Endodermal cell (in vitro differentiated cells): ENCODE results near the gene SLC25A38. TPM values are rescaled to one million over a fixed set of nuclear protein-coding genes. Genes with fewer than 3 reads are reported as not detected.

Source experiments
- DNase-seq: peaks from one replicate; pipeline ENCODE4 v3.0.0-alpha.2; 2017
- H3K27ac ChIP-seq: 2 replicates; pipeline ENCODE4 v1.5.1; 2013; ENCODE audit warnings: mild to moderate bottlenecking, low read depth, low read length, moderate library complexity
- H3K27me3 ChIP-seq: 2 replicates; pipeline ENCODE4 v1.6.1; 2013; ENCODE audit warnings: mild to moderate bottlenecking, low read length, moderate library complexity; ENCODE audit not compliant: insufficient read depth, control insufficient read depth, poor library complexity, severe bottlenecking
- H3K36me3 ChIP-seq: 2 replicates; pipeline ENCODE4 v1.7.0; 2013; ENCODE audit warnings: mild to moderate bottlenecking, low read length, moderate library complexity; ENCODE audit not compliant: control insufficient read depth, insufficient read depth
- H3K4me1 ChIP-seq: one replicate; pipeline ENCODE4 v1.7.0; 2013; ENCODE audit warnings: low read length; ENCODE audit not compliant: control insufficient read depth, insufficient read depth
- H3K4me3 ChIP-seq: 2 replicates; pipeline ENCODE4 v1.5.1; 2013; ENCODE audit warnings: mild to moderate bottlenecking, low read length, moderate library complexity
- H3K9ac ChIP-seq: 2 replicates; pipeline ENCODE4 v1.6.1; 2013; ENCODE audit warnings: mild to moderate bottlenecking, low read length, moderate library complexity; ENCODE audit not compliant: poor library complexity, severe bottlenecking; ENCODE audit errors: extremely low read depth
- H3K9me3 ChIP-seq: 2 replicates; pipeline ENCODE4 v1.6.1; 2013; ENCODE audit warnings: mild to moderate bottlenecking, low read length, moderate library complexity; ENCODE audit not compliant: control insufficient read depth
- H3K27ac Mint-ChIP-seq: 2 replicates; pipeline ENCODE4 v1.8.0; 2020; ENCODE audit warnings: mixed read lengths
- H3K27me3 Mint-ChIP-seq: 2 replicates; pipeline ENCODE4 v1.8.0; 2021; ENCODE audit warnings: mild to moderate bottlenecking, mixed read lengths; ENCODE audit not compliant: insufficient read depth
- H3K36me3 Mint-ChIP-seq: 2 replicates; pipeline ENCODE4 v1.8.0; 2020; ENCODE audit warnings: low read depth, mixed read lengths
- H3K4me1 Mint-ChIP-seq: 2 replicates; pipeline ENCODE4 v1.8.0; 2020; ENCODE audit warnings: mixed read lengths
- H3K4me3 Mint-ChIP-seq: 2 replicates; pipeline ENCODE4 v1.8.0; 2020; ENCODE audit warnings: mild to moderate bottlenecking, moderate library complexity, mixed read lengths
- H3K9me3 Mint-ChIP-seq: 2 replicates; pipeline ENCODE4 v1.8.0; 2020; ENCODE audit warnings: mild to moderate bottlenecking, mixed read lengths
- WGBS, 2 experiments: methylation state at CpG; one replicate each; pipeline versions ENCODE4 v1.1.5 to v1.1.7; 2013; ENCODE audit warnings: missing lambda C conversion rate in 2 of 2, mixed read lengths in 1 of 2; ENCODE audit not compliant: insufficient coverage in 1 of 2, insufficient read length in 1 of 2; 5-methylcytosine and 5-hydroxymethylcytosine counted together
- total RNA-seq, 2 donors: library from RNA; stranded (reverse); fragmentation: NEBNext Ultra II Directional in 1 of 2; extraction: Animal tissue kit (Norgen Biotek cat#: 25700) in 1 of 2; gene quantifications; 2 replicates in 1 of 2; 3 replicates in 1 of 2; pipeline ENCODE4 v1.2.1, GENCODE V29; 2021
- TF ChIP-seq, protein P1 (sequence below): fragments of 200-600 bp; sonication (generic); conservative IDR thresholded peaks from 2 replicates; pipeline ENCODE4 v1.5.0; 2021; ENCODE audit warnings: antibody characterized with exemption, mild to moderate bottlenecking

SLC25A38 gene
- total RNA-seq, 2 donors from 2014 or later, result 33.4 to 37.7 TPM

DNA sequence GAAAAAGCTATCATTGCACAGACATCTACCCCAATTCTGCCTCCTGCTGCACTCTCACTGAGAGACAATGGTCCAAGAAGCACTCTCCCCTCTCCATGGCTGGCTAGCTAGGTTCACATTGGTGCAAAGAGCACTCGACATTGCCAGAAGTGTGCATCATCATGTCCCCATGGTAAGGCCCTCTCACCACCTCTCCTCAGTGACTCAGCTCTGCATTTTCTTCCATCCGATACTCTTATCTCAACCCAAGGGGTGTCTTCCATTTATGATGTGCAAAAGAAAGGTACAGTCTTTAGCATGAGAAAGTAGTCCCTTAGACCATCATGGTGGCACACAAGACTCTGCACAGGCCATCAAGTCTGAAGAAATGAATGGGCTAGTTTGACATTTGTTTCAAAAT, 37.4 kb downstream of the SLC25A38 start:
- Histone ChIP-seq H3K9ac (no peak overlapping the region), H3K36me3 (no peaks in the 10 kb centered on the region), H3K9me3 (no peaks in the 10 kb centered on the region), H3K27ac (no peak overlapping the region), H3K27me3 (no peaks in the 10 kb centered on the region), H3K4me3 (no peak overlapping the region), H3K4me1 (peaks cover 9% of the 10 kb centered on the region)
- H3K36me3 Mint-ChIP-seq, result no peaks in the 10 kb centered on the region
- WGBS, 2 experiments, result 89 to 96% methylated on average over 1 to 2 of the region's 2 CpGs
- no peaks in the 10 kb centered on the region for H3K9me3 Mint-ChIP-seq
- peaks cover 12% of the 10 kb centered on the region for H3K27me3 Mint-ChIP-seq
- H3K4me3 Mint-ChIP-seq, result no peak overlapping the region
- DNase-seq, result no peak
- TF ChIP-seq, protein P1, sequence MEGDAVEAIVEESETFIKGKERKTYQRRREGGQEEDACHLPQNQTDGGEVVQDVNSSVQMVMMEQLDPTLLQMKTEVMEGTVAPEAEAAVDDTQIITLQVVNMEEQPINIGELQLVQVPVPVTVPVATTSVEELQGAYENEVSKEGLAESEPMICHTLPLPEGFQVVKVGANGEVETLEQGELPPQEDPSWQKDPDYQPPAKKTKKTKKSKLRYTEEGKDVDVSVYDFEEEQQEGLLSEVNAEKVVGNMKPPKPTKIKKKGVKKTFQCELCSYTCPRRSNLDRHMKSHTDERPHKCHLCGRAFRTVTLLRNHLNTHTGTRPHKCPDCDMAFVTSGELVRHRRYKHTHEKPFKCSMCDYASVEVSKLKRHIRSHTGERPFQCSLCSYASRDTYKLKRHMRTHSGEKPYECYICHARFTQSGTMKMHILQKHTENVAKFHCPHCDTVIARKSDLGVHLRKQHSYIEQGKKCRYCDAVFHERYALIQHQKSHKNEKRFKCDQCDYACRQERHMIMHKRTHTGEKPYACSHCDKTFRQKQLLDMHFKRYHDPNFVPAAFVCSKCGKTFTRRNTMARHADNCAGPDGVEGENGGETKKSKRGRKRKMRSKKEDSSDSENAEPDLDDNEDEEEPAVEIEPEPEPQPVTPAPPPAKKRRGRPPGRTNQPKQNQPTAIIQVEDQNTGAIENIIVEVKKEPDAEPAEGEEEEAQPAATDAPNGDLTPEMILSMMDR, result no peak
- peaks cover 22% of the 10 kb centered on the region for H3K4me1 Mint-ChIP-seq
- H3K27ac Mint-ChIP-seq, result no peak overlapping the region

DNA sequence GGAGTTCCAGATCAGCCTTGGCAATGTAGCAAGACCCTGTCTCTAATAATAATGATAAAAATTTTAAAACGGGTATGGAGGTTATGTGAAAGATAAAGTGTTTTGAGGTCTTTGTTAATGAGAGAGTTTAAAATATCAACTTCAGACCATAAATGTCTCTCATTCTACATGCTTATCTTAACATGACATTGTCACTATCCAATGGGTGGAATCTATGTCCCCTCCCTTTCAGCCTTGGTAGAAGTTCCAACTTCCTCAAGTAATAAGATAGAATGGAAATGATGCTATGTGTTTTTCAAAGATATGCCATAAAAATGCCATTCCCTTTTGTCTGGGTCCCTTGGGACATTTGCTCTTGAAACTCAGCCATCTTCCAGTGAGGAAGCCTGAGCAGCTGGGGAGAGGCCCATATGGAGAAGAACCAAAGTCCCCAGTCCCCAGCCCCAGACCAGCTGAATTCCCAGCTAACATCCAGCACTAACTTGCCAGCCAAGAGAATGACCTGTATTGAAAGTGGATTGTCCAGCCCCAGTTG, 40.3 kb downstream of the SLC25A38 start:
- TF ChIP-seq, protein P1, result no peak
- no peak overlapping the region for H3K9ac ChIP-seq
- peaks cover 9% of the 10 kb centered on the region for H3K4me1 ChIP-seq
- no peaks in the 10 kb centered on the region for H3K9me3 Mint-ChIP-seq
- H3K27me3 Mint-ChIP-seq, result peaks cover 11% of the 10 kb centered on the region
- no peak overlapping the region for H3K27ac Mint-ChIP-seq
- H3K4me3 Mint-ChIP-seq, result no peak overlapping the region
- H3K4me3 ChIP-seq, result no peak overlapping the region
- 67% methylated on average over 1 of the region's 1 CpG; no CpG with 5 or more reads in 1 of the 2 experiments for WGBS, 2 experiments
- no peaks in the 10 kb centered on the region for H3K9me3 ChIP-seq
- no peaks in the 10 kb centered on the region for H3K36me3 ChIP-seq
- H3K4me1 Mint-ChIP-seq, result peaks cover 12% of the 10 kb centered on the region
- no peak overlapping the region for H3K27ac ChIP-seq
- no peaks in the 10 kb centered on the region for H3K27me3 ChIP-seq
- no peak for DNase-seq
- no peaks in the 10 kb centered on the region for H3K36me3 Mint-ChIP-seq

DNA sequence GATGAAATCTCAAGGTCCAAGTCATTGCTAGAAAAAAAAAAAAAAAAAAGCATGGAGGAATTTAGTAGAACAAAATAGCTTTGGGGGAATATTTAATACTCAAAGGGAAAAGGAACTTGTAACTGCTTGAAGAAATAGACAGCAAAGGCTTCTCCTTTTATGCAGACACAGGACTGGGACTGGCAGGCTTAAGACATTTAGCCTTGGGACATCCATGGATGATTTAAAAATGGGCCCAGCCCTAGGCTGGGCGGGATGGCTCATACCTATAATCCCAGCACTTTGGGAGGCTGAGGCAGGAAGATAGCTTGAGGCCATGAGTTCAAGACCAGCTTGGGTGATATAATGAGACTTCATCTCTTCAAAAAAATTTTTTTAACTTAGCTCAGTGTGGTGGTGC, 43.1 kb downstream of the SLC25A38 start:
- no peaks in the 10 kb centered on the region for H3K36me3 ChIP-seq
- TF ChIP-seq, protein P1, result no peak
- no peaks in the 10 kb centered on the region for H3K9me3 Mint-ChIP-seq
- H3K27ac ChIP-seq, result no peak overlapping the region
- no peak overlapping the region for H3K4me3 Mint-ChIP-seq
- DNase-seq, result no peak
- H3K4me1 Mint-ChIP-seq, result no peaks in the 10 kb centered on the region
- no peak overlapping the region for H3K9ac ChIP-seq
- no peak overlapping the region for H3K4me3 ChIP-seq
- no peaks in the 10 kb centered on the region for H3K36me3 Mint-ChIP-seq
- no peaks in the 10 kb centered on the region for H3K27me3 ChIP-seq
- no peaks in the 10 kb centered on the region for H3K9me3 ChIP-seq
- H3K27me3 Mint-ChIP-seq, result peaks cover 7% of the 10 kb centered on the region
- no peak overlapping the region for H3K27ac Mint-ChIP-seq
- WGBS, 2 experiments, result 88% methylated on average over 1 of the region's 1 CpG; no CpG with 5 or more reads in 1 of the 2 experiments
- no peaks in the 10 kb centered on the region for H3K4me1 ChIP-seq
